Endodermal cell (in vitro differentiated cells): ENCODE data around the gene TMA16. TPM values are rescaled to one million over a fixed set of nuclear protein-coding genes. Genes with fewer than 3 reads are reported as not detected.

Experiments
- DNase-seq: peaks from one replicate; pipeline ENCODE4 v3.0.0-alpha.2; 2017
- H3K27ac ChIP-seq: 2 replicates; pipeline ENCODE4 v1.5.1; 2013; ENCODE audit warnings: mild to moderate bottlenecking, low read depth, low read length, moderate library complexity
- H3K27me3 ChIP-seq: 2 replicates; pipeline ENCODE4 v1.6.1; 2013; ENCODE audit warnings: mild to moderate bottlenecking, low read length, moderate library complexity; ENCODE audit not compliant: insufficient read depth, control insufficient read depth, poor library complexity, severe bottlenecking
- H3K36me3 ChIP-seq: 2 replicates; pipeline ENCODE4 v1.7.0; 2013; ENCODE audit warnings: mild to moderate bottlenecking, low read length, moderate library complexity; ENCODE audit not compliant: control insufficient read depth, insufficient read depth
- H3K4me1 ChIP-seq: one replicate; pipeline ENCODE4 v1.7.0; 2013; ENCODE audit warnings: low read length; ENCODE audit not compliant: control insufficient read depth, insufficient read depth
- H3K4me3 ChIP-seq: 2 replicates; pipeline ENCODE4 v1.5.1; 2013; ENCODE audit warnings: mild to moderate bottlenecking, low read length, moderate library complexity
- H3K9ac ChIP-seq: 2 replicates; pipeline ENCODE4 v1.6.1; 2013; ENCODE audit warnings: mild to moderate bottlenecking, low read length, moderate library complexity; ENCODE audit not compliant: poor library complexity, severe bottlenecking; ENCODE audit errors: extremely low read depth
- H3K9me3 ChIP-seq: 2 replicates; pipeline ENCODE4 v1.6.1; 2013; ENCODE audit warnings: mild to moderate bottlenecking, low read length, moderate library complexity; ENCODE audit not compliant: control insufficient read depth
- H3K27ac Mint-ChIP-seq: 2 replicates; pipeline ENCODE4 v1.8.0; 2020; ENCODE audit warnings: mixed read lengths
- H3K27me3 Mint-ChIP-seq: 2 replicates; pipeline ENCODE4 v1.8.0; 2021; ENCODE audit warnings: mild to moderate bottlenecking, mixed read lengths; ENCODE audit not compliant: insufficient read depth
- H3K36me3 Mint-ChIP-seq: 2 replicates; pipeline ENCODE4 v1.8.0; 2020; ENCODE audit warnings: low read depth, mixed read lengths
- H3K4me1 Mint-ChIP-seq: 2 replicates; pipeline ENCODE4 v1.8.0; 2020; ENCODE audit warnings: mixed read lengths
- H3K4me3 Mint-ChIP-seq: 2 replicates; pipeline ENCODE4 v1.8.0; 2020; ENCODE audit warnings: mild to moderate bottlenecking, moderate library complexity, mixed read lengths
- H3K9me3 Mint-ChIP-seq: 2 replicates; pipeline ENCODE4 v1.8.0; 2020; ENCODE audit warnings: mild to moderate bottlenecking, mixed read lengths
- CTCF ChIP-seq: fragments of 200-600 bp; sonication (generic); conservative IDR thresholded peaks from 2 replicates; pipeline ENCODE4 v1.5.0; 2021; ENCODE audit warnings: antibody characterized with exemption, mild to moderate bottlenecking
- WGBS, 2 experiments: methylation state at CpG; one replicate each; pipeline versions ENCODE4 v1.1.5 to v1.1.7; 2013; ENCODE audit warnings: missing lambda C conversion rate in 2 of 2, mixed read lengths in 1 of 2; ENCODE audit not compliant: insufficient coverage in 1 of 2, insufficient read length in 1 of 2; 5-methylcytosine and 5-hydroxymethylcytosine counted together
- total RNA-seq, 2 donors: library from RNA; stranded (reverse); fragmentation: NEBNext Ultra II Directional in 1 of 2; extraction: Animal tissue kit (Norgen Biotek cat#: 25700) in 1 of 2; gene quantifications; 2 replicates in 1 of 2; 3 replicates in 1 of 2; pipeline ENCODE4 v1.2.1, GENCODE V29; 2021

Gene TMA16
- total RNA-seq, 2 donors from 2014 or later = 54.7 to 68.8 TPM

- Mint-ChIP-seq H3K27ac (no peak overlapping the region), H3K27me3 (no peaks in the 10 kb centered on the region), H3K4me1 (peaks cover 5% of the 10 kb centered on the region), H3K4me3 (no peak overlapping the region), H3K9me3 (no peaks in the 10 kb centered on the region), H3K36me3 (no peaks in the 10 kb centered on the region)
- no peak overlapping the region for H3K9ac ChIP-seq
- WGBS, 2 experiments = 92 to 96% methylated on average over 2 to 4 of the region's 4 CpGs
- no peak overlapping the region for H3K27ac ChIP-seq
- H3K4me1 ChIP-seq = no peaks in the 10 kb centered on the region
- no peak for TF ChIP-seq CTCF
- H3K9me3 ChIP-seq = no peaks in the 10 kb centered on the region
- DNase-seq = no peak
- H3K4me3 ChIP-seq = no peak overlapping the region
- H3K36me3 ChIP-seq = no peaks in the 10 kb centered on the region
- no peaks in the 10 kb centered on the region for H3K27me3 ChIP-seq
Observed at GRCh38 chr4:163553146-163553545, 58.7 kb downstream of the TMA16 start.

GRCh38 chr4:163554870-163555465 lies 60.5 kb downstream of the TMA16 start:
- no peaks in the 10 kb centered on the region for H3K27me3 ChIP-seq
- no peaks in the 10 kb centered on the region for H3K36me3 ChIP-seq
- no peaks in the 10 kb centered on the region for H3K9me3 ChIP-seq
- peak; percentile 89 for TF ChIP-seq CTCF
- Mint-ChIP-seq H3K9me3 (no peaks in the 10 kb centered on the region), H3K36me3 (no peaks in the 10 kb centered on the region), H3K4me1 (peaks cover 5% of the 10 kb centered on the region), H3K4me3 (no peak overlapping the region), H3K27me3 (no peaks in the 10 kb centered on the region), H3K27ac (no peak overlapping the region)
- no peaks in the 10 kb centered on the region for H3K4me1 ChIP-seq
- 61 to 70% methylated on average over 1 to 3 of the region's 3 CpGs for WGBS, 2 experiments
- H3K27ac ChIP-seq = no peak overlapping the region
- H3K9ac ChIP-seq = no peak overlapping the region
- H3K4me3 ChIP-seq = no peak overlapping the region
- no peak for DNase-seq

GRCh38 chr4:163556177-163556576 lies 61.7 kb downstream of the TMA16 start:
- H3K9me3 Mint-ChIP-seq = peaks cover 2% of the 10 kb centered on the region
- DNase-seq = no peak
- peaks cover 4% of the 10 kb centered on the region for H3K4me1 Mint-ChIP-seq
- peak; percentile 55 for TF ChIP-seq CTCF
- Histone ChIP-seq H3K27me3 (no peaks in the 10 kb centered on the region), H3K27ac (no peak overlapping the region), H3K4me3 (no peak overlapping the region), H3K36me3 (no peaks in the 10 kb centered on the region), H3K9me3 (no peaks in the 10 kb centered on the region), H3K9ac (no peak overlapping the region), H3K4me1 (no peaks in the 10 kb centered on the region)
- no peaks in the 10 kb centered on the region for H3K36me3 Mint-ChIP-seq
- no peak overlapping the region for H3K4me3 Mint-ChIP-seq
- no peak overlapping the region for H3K27ac Mint-ChIP-seq
- 67% methylated on average over 1 of the region's 2 CpGs; no CpG with 5 or more reads in 1 of the 2 experiments for WGBS, 2 experiments
- H3K27me3 Mint-ChIP-seq = no peaks in the 10 kb centered on the region
